Esophagus muscularis mucosa (tissue), 4 donors: Measurements from ENCODE around the gene DUSP10.

Experiments
- CTCF ChIP-seq, 3 experiments: fragments of 200-600 bp in 2 of 3; fragments of 450-650 bp in 1 of 3; sonication (generic) in 2 of 3; IDR thresholded peaks; one replicate each; pipeline ENCODE4 v1.5.1; 2017 to 2019; ENCODE audit warnings: antibody characterized with exemption in 3 of 3, mild to moderate bottlenecking in 2 of 3, moderate library complexity in 1 of 3
- EP300 ChIP-seq: sonication (generic); formaldehyde crosslinking; IDR thresholded peaks from one replicate; pipeline ENCODE4 v1.6.1; 2017; ENCODE audit warnings: antibody characterized with exemption
- POLR2AphosphoS5 ChIP-seq, 2 donors: sonication (generic); formaldehyde crosslinking; IDR thresholded peaks; one replicate each; pipeline ENCODE4 v1.6.1; 2017; ENCODE audit warnings: antibody characterized with exemption in 2 of 2

GRCh38 chr1:221699577-221699976 lies 42.3 kb downstream of the DUSP10 start:
- TF ChIP-seq POLR2AphosphoS5 (IDR thresholded peaks at IDR 0.05): no peak
- TF ChIP-seq CTCF (IDR thresholded peaks at IDR 0.05): no peak
- no peak for TF ChIP-seq EP300
